HG03103 (cell line): ENCODE results near the gene YJEFN3.

ENCODE experiments used
- ATAC-seq: cut with Tn5 transposase; IDR thresholded peaks from one replicate; pipeline ENCODE4 v1.9.1; 2021; ENCODE audit warnings: low read depth; ENCODE audit not compliant: unreplicated experiment

The YJEFN3 gene

GRCh38 chr19:19549804-19550464, 21.2 kb downstream of the YJEFN3 start:
- ATAC-seq: no peak

- ATAC-seq: no peak
Measured at GRCh38 chr19:19550485-19550929, 21.8 kb downstream of the YJEFN3 start.

- ATAC-seq: no peak
Measured at GRCh38 chr19:19550972-19551852, 22.5 kb downstream of the YJEFN3 start.

GRCh38 chr19:19551853-19552192, 23.1 kb downstream of the YJEFN3 start:
- ATAC-seq: no peak

GRCh38 chr19:19552798-19553197, 24.1 kb downstream of the YJEFN3 start:
- ATAC-seq: no peak

- ATAC-seq: no peak
Measured at GRCh38 chr19:19553670-19554069, 25.0 kb downstream of the YJEFN3 start.

GRCh38 chr19:19554074-19555023, 25.6 kb downstream of the YJEFN3 start:
- ATAC-seq: no peak

GRCh38 chr19:19558055-19558454, 29.3 kb downstream of the YJEFN3 start:
- ATAC-seq: no peak

- ATAC-seq: no peak
Measured at GRCh38 chr19:19558636-19559035, 29.9 kb downstream of the YJEFN3 start.

GRCh38 chr19:19559931-19560330, 31.2 kb downstream of the YJEFN3 start:
- no peak for ATAC-seq

- ATAC-seq: no peak
Measured at GRCh38 chr19:19561946-19562664, 33.4 kb downstream of the YJEFN3 start.

- no peak for ATAC-seq
Measured at GRCh38 chr19:19562665-19563347, 34.1 kb downstream of the YJEFN3 start.

- no peak for ATAC-seq
Measured at GRCh38 chr19:19563348-19563848, 34.7 kb downstream of the YJEFN3 start.

GRCh38 chr19:19566306-19566705, 37.6 kb downstream of the YJEFN3 start:
- no peak for ATAC-seq

GRCh38 chr19:19567391-19567790, 38.7 kb downstream of the YJEFN3 start:
- ATAC-seq: no peak

- no peak for ATAC-seq
Measured at GRCh38 chr19:19568802-19569756, 40.4 kb downstream of the YJEFN3 start.

GRCh38 chr19:19570571-19570970, 41.9 kb downstream of the YJEFN3 start:
- ATAC-seq: no peak

GRCh38 chr19:19571071-19571786, 42.5 kb downstream of the YJEFN3 start:
- ATAC-seq: no peak
